Measurements from ENCODE around the gene CD93. TPM values are rescaled to one million over a fixed set of nuclear protein-coding genes. Genes with fewer than 3 reads are reported as not detected.

The CD93 gene
- total RNA-seq, 1 donor from 2014 or later = not detected

- intact Hi-C loops (cut with micrococcal nuclease) = no loop called here
- Mint-ChIP-seq H3K36me3 (ENCODE audit: low read depth) (no peaks in the 10 kb centered on the region), H3K27ac (no peak overlapping the region), H3K9me3 (no peaks in the 10 kb centered on the region), H3K27me3 (no peaks in the 10 kb centered on the region), H3K4me1 (no peaks in the 10 kb centered on the region), H3K4me3 (no peak overlapping the region)
- ATAC-seq (ENCODE audit: low read depth) (no peak), DNase-seq (no peak)
- POLR2A ChIA-PET = no interaction called here
- CTCF ChIA-PET = no interaction called here
- TF ChIP-seq CTCF (IDR thresholded peaks at IDR 0.05) = no peak
Measured at GRCh38 chr20:23081263-23081819, 4.8 kb downstream of the CD93 start.

GRCh38 chr20:23080521-23080920 is 5.6 kb downstream of the CD93 start:
- H3K4me3 Mint-ChIP-seq = no peak overlapping the region
- H3K27me3 Mint-ChIP-seq = no peaks in the 10 kb centered on the region
- H3K9me3 Mint-ChIP-seq = no peaks in the 10 kb centered on the region
- intact Hi-C loops (cut with micrococcal nuclease) = no loop called here
- ATAC-seq (ENCODE audit: low read depth) (no peak), DNase-seq (no peak)
- ChIA-PET POLR2A (no interaction called here), CTCF (no interaction called here)
- no peak overlapping the region for H3K27ac Mint-ChIP-seq
- no peaks in the 10 kb centered on the region for H3K4me1 Mint-ChIP-seq
- TF ChIP-seq CTCF (IDR thresholded peaks at IDR 0.05) = no peak
- H3K36me3 Mint-ChIP-seq (ENCODE audit: low read depth) = no peaks in the 10 kb centered on the region

- no peak overlapping the region for H3K27ac Mint-ChIP-seq
- H3K9me3 Mint-ChIP-seq = no peaks in the 10 kb centered on the region
Measured at GRCh38 chr20:23079926-23080325, 6.2 kb downstream of the CD93 start.

GRCh38 chr20:23079016-23079351 is 7.1 kb downstream of the CD93 start:
- intact Hi-C loops (cut with micrococcal nuclease) = no loop called here

More at GRCh38 chr20:23079926-23080325, 6.2 kb downstream of the CD93 start:
- Mint-ChIP-seq H3K36me3 (ENCODE audit: low read depth) (no peaks in the 10 kb centered on the region), H3K4me1 (no peaks in the 10 kb centered on the region), H3K27me3 (no peaks in the 10 kb centered on the region), H3K4me3 (no peak overlapping the region)
- ChIA-PET POLR2A (no interaction called here), CTCF (no interaction called here)
- ATAC-seq (ENCODE audit: low read depth) = no peak
- no peak for TF ChIP-seq CTCF (IDR thresholded peaks at IDR 0.05)
- no peak for DNase-seq
- intact Hi-C loops (cut with micrococcal nuclease) = no loop called here

GRCh38 chr20:23078351-23079015 is 7.6 kb downstream of the CD93 start:
- TF ChIP-seq CTCF (IDR thresholded peaks at IDR 0.05) = no peak
- POLR2A ChIA-PET = no interaction called here
- ATAC-seq (ENCODE audit: low read depth) = no peak

More at GRCh38 chr20:23079016-23079351, 7.1 kb downstream of the CD93 start:
- Mint-ChIP-seq H3K27me3 (no peaks in the 10 kb centered on the region), H3K27ac (no peak overlapping the region), H3K4me3 (no peak overlapping the region), H3K36me3 (ENCODE audit: low read depth) (no peaks in the 10 kb centered on the region), H3K4me1 (no peaks in the 10 kb centered on the region), H3K9me3 (no peaks in the 10 kb centered on the region)
- CTCF ChIA-PET = no interaction called here
- TF ChIP-seq CTCF (IDR thresholded peaks at IDR 0.05) = no peak
- POLR2A ChIA-PET = no interaction called here
- DNase-seq (no peak), ATAC-seq (ENCODE audit: low read depth) (no peak)

More at GRCh38 chr20:23078351-23079015, 7.6 kb downstream of the CD93 start:
- Mint-ChIP-seq H3K4me1 (no peaks in the 10 kb centered on the region), H3K9me3 (no peaks in the 10 kb centered on the region), H3K4me3 (no peak overlapping the region), H3K36me3 (ENCODE audit: low read depth) (no peaks in the 10 kb centered on the region), H3K27ac (no peak overlapping the region), H3K27me3 (no peaks in the 10 kb centered on the region)
- intact Hi-C loops (cut with micrococcal nuclease) = no loop called here
- no peak for DNase-seq
- CTCF ChIA-PET = no interaction called here
